MM.1S (cell line): ENCODE data around the gene TUBA1B.

Source experiments
- EZH2 ChIP-seq: fragments of 300-600 bp; sonication (generic); optimal IDR thresholded peaks from 2 replicates; pipeline ENCODE3; 2017; ENCODE audit warnings: low read depth, mild to moderate bottlenecking, antibody characterized with exemption, low read length, mixed read lengths
- TF ChIP-seq, protein P1 (sequence below): fragments of 300-600 bp; sonication (generic); IDR thresholded peaks from 2 replicates; pipeline ENCODE4 v1.5.1; 2016; ENCODE audit warnings: antibody characterized with exemption, low read length, mixed read lengths

DNA sequence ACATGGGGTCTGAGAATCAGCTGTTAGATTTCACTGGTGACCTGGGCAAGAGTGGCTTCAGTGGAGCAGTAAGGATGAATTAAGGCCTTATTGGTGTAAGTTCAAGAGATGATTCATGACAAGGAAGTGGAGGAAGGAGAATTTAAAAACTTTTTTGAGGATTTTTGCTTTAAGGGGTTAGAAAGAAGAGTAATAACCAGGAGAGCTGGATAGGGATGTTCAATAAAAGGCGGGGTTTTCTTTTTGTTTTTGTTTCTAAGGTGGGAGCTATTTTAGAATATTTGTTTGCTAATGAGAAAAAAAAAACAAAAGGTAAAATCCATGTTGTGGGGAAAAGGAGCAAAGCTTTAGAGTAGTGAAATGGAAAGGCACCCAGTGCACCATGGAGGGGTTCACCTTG is 15.2 kb upstream of the TUBA1B start:
- TF ChIP-seq, protein P1, sequence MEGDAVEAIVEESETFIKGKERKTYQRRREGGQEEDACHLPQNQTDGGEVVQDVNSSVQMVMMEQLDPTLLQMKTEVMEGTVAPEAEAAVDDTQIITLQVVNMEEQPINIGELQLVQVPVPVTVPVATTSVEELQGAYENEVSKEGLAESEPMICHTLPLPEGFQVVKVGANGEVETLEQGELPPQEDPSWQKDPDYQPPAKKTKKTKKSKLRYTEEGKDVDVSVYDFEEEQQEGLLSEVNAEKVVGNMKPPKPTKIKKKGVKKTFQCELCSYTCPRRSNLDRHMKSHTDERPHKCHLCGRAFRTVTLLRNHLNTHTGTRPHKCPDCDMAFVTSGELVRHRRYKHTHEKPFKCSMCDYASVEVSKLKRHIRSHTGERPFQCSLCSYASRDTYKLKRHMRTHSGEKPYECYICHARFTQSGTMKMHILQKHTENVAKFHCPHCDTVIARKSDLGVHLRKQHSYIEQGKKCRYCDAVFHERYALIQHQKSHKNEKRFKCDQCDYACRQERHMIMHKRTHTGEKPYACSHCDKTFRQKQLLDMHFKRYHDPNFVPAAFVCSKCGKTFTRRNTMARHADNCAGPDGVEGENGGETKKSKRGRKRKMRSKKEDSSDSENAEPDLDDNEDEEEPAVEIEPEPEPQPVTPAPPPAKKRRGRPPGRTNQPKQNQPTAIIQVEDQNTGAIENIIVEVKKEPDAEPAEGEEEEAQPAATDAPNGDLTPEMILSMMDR: no peak
- no peak for TF ChIP-seq EZH2
